ENCODE data around the gene NPR3. TPM values are rescaled to one million over a fixed set of nuclear protein-coding genes. Genes with fewer than 3 reads are reported as not detected.

NPR3 gene, protein sequence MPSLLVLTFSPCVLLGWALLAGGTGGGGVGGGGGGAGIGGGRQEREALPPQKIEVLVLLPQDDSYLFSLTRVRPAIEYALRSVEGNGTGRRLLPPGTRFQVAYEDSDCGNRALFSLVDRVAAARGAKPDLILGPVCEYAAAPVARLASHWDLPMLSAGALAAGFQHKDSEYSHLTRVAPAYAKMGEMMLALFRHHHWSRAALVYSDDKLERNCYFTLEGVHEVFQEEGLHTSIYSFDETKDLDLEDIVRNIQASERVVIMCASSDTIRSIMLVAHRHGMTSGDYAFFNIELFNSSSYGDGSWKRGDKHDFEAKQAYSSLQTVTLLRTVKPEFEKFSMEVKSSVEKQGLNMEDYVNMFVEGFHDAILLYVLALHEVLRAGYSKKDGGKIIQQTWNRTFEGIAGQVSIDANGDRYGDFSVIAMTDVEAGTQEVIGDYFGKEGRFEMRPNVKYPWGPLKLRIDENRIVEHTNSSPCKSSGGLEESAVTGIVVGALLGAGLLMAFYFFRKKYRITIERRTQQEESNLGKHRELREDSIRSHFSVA
- total RNA-seq (2022; extraction: Qiagen RNA extraction): 15.7 to 18.8 TPM (median 16.9 TPM) in 5 replicates

GRCh38 chr5:32710550-32711361 lies at the start of gene NPR3:
TSS of gene NPR3 (plus strand) at chr5:32711321. CDS start at chr5:32711777, 456 bp downstream.

Other genes with a start within 250 kb of the NPR3 start
- gene SUB1, start 125.8 kb upstream of the NPR3 start, total RNA-seq (2022; extraction: Qiagen RNA extraction): 212 to 282 TPM (median 242 TPM) in 5 replicates

Data from A549 treated with dexamethasone at 1 μM for 4 hours (cell line).